Kidney (tissue), 14 donors: ENCODE measurements around the gene HS1BP3. TPM values are rescaled to one million over a fixed set of nuclear protein-coding genes. Genes with fewer than 3 reads are reported as not detected.

Source experiments
- DNase-seq, 5 donors: peaks; one replicate each; pipeline ENCODE4 v3.0.0-alpha.2; 2013 to 2020
- FAIRE-seq: peaks from 2 replicates; lab custom pipeline; 2012; peaks lifted over from hg19 to GRCh38; lab: Jason Lieb, UNC
- H3K27ac ChIP-seq, 2 donors: one replicate each; pipeline ENCODE4 v1.7.0; 2013; ENCODE audit warnings: low read depth in 2 of 2, low read length in 2 of 2, inconsistent platforms in 1 of 2
- H3K27me3 ChIP-seq: one replicate; pipeline ENCODE4 v1.7.1; 2013; ENCODE audit warnings: low read length, inconsistent platforms; ENCODE audit not compliant: control insufficient read depth, insufficient read depth
- H3K36me3 ChIP-seq, 3 donors: one replicate each; pipeline versions ENCODE4 v1.7.0 to v1.7.1; 2013; ENCODE audit warnings: low read length in 3 of 3, control low read depth in 1 of 3, inconsistent platforms in 1 of 3; ENCODE audit not compliant: insufficient read depth in 3 of 3, control insufficient read depth in 2 of 3
- H3K4me1 ChIP-seq, 3 donors: one replicate each; pipeline versions ENCODE4 v1.7.0 to v1.7.1; 2013; ENCODE audit warnings: low read length in 3 of 3, inconsistent platforms in 1 of 3, low read depth in 1 of 3; ENCODE audit not compliant: control insufficient read depth in 2 of 3, insufficient read depth in 2 of 3
- H3K4me3 ChIP-seq, 3 donors: one replicate each; pipeline versions ENCODE4 v1.7.0 to v1.8.1; 2013; ENCODE audit warnings: low read length in 3 of 3, control low read depth in 1 of 3, inconsistent platforms in 1 of 3
- H3K9ac ChIP-seq, 3 donors: one replicate each; pipeline versions ENCODE4 v1.7.0 to v1.7.1; 2013; ENCODE audit warnings: low read length in 3 of 3, control low read depth in 1 of 3, inconsistent platforms in 1 of 3
- H3K9me3 ChIP-seq, 3 donors: one replicate each; pipeline versions ENCODE4 v1.7.0 to v1.7.1; 2013; ENCODE audit warnings: low read length in 3 of 3, control low read depth in 1 of 3, inconsistent platforms in 1 of 3; ENCODE audit not compliant: control insufficient read depth in 2 of 3, insufficient read depth in 1 of 3
- CTCF ChIP-seq: IDR thresholded peaks from 3 replicates; pipeline ENCODE4 v1.5.1; 2012; ENCODE audit warnings: mild to moderate bottlenecking, moderate library complexity, borderline replicate concordance; ENCODE audit not compliant: insufficient read depth; ENCODE audit errors: extremely low read depth
- intact Hi-C: fragments of 100-400 bp; cut with DNase I; formaldehyde crosslinking; loops from one replicate; pipeline ENCODE4 v1.11.1; 2022
- polyA plus RNA-seq: library from polyadenylated mRNA; stranded (reverse); fragments of 350-450 nt; fragmentation: Illumina TruSeq; extraction: RNeasy Lipid Tissue Mini Kit (QIAGEN cat#74804); gene quantifications from one replicate; pipeline ENCODE4 v1.2.3, GENCODE V29; 2014; ENCODE audit warnings: low read depth, low replicate concordance; ENCODE audit not compliant: insufficient read depth
- total RNA-seq: library from RNA; stranded (reverse); fragmentation: NEBNext Ultra II Directional; extraction: Animal tissue kit (Norgen Biotek cat#: 25700); gene quantifications from one replicate; pipeline ENCODE4 v1.2.1, GENCODE V29; 2021
- donor health status: control.
- donor health status: control.
- donor health status: control.
- donor health status: control.
- donor health status: control.
- donor health status: DM: yes; HTN: yes; CAD: no.
- donor health status: Normal renal cell carcinoma (clear cell type).

HS1BP3 gene
- total and polyA plus RNA-seq, 2 donors from 2014 or later: 35.5 to 37.5 TPM

GRCh38 chr2:20678780-20679179, 27.9 kb upstream of the HS1BP3 start:
- no peak for TF ChIP-seq CTCF
- intact Hi-C loops: no loop called here
- Histone ChIP-seq H3K36me3 (peaks cover 0 to 10% (median 2%) of the 10 kb centered on the region in 3 donors), H3K27me3 (peaks cover 6% of the 10 kb centered on the region), H3K9me3 (no peaks in the 10 kb centered on the region), H3K4me3 (no peak overlapping the region), H3K9ac (no peak overlapping the region), H3K4me1 (peaks cover 0 to 29% (median 24%) of the 10 kb centered on the region in 3 donors), H3K27ac (no peak overlapping the region)
- FAIRE-seq: no peak
- no peak for DNase-seq

DNA sequence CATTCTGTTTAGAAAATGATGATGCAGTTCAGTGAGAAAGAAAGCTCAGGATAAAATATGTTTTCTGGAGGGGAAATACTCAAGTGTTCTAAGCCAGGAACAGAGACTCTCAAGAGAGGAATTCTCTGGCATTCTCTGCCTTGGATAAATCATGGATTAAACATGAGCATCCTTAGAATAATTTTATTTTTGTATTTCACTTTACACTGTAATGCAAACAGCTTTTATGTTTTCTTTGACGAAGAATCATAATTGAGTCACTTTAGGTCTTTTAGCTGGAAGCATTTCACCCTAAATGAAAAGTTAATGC, 27.1 kb upstream of the HS1BP3 start:
- Histone ChIP-seq H3K36me3 (peaks cover 0 to 10% (median 2%) of the 10 kb centered on the region in 3 donors), H3K4me1 (peaks cover 0 to 29% (median 24%) of the 10 kb centered on the region in 3 donors), H3K9ac (no peak overlapping the region), H3K4me3 (no peak overlapping the region), H3K27ac (no peak overlapping the region), H3K27me3 (peaks cover 13% of the 10 kb centered on the region), H3K9me3 (no peaks in the 10 kb centered on the region)
- DNase-seq: no peak
- TF ChIP-seq CTCF: no peak
- intact Hi-C loops: no loop called here
- no peak for FAIRE-seq

- Histone ChIP-seq H3K4me3 (no peak overlapping the region), H3K9ac (no peak overlapping the region), H3K36me3 (peaks cover 0 to 10% (median 0%) of the 10 kb centered on the region in 3 donors), H3K27ac (no peak overlapping the region), H3K9me3 (no peaks in the 10 kb centered on the region), H3K4me1 (peaks cover 0 to 25% (median 24%) of the 10 kb centered on the region in 3 donors), H3K27me3 (peaks cover 18% of the 10 kb centered on the region)
- FAIRE-seq (no peak), DNase-seq (no peak)
- no peak for TF ChIP-seq CTCF
- intact Hi-C loops: no loop called here
Observed at GRCh38 chr2:20677301-20678085, 26.6 kb upstream of the HS1BP3 start.
